ENCODE results near the gene CIAO2A. TPM values are rescaled to one million over a fixed set of nuclear protein-coding genes. Genes with fewer than 3 reads are reported as not detected.
"Not testable (repeated sequence)": the region's sequence is repeated elsewhere in the genome, so short reads cannot be mapped to it uniquely, and the experiment has no call there.

The CIAO2A gene
- total and polyA plus RNA-seq, 2 donors from 2014 or later: 41.6 to 92.4 TPM

DNA sequence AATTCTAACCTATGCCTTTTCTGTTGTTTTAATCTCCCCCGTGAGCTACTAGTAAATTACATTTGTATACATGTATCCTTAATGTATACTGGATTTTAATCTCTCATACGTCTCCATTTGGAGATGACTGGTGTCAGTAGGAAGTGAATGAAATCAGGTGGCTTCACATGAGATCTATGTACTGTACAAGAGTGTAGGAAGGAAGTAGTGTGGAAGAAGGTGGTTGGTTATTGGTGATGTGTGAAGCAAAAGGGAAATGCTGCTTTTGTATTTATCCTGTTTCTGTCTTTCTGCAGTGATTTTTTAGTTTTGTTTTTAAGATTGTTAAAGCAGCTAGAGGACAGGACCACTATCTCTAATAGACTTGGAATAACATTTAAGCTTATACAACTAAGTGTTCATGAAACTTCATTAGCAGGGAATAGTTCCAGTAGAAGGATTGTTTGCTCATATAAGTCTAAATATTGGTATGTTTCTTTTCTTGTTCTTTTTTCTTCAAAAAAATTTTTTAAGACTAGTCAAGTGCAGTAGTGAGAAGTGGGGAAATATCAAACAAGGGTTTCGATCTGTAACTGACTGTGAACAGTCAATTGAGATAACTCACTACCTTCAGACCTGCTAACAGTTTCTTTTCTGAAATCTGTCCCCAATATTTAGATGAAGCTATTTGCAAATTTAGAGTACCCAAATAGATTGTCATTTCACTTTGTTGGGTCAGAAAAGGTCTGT, 17.5 kb upstream of the CIAO2A start:
- Histone ChIP-seq H3K9ac (ENCODE audit: low read length in 3 of 3) (no peak overlapping the region), H3K27ac (ENCODE audit: low read depth in 2 of 2, low read length in 2 of 2) (no peak overlapping the region), H3K36me3 (ENCODE audit: control insufficient read depth in 2 of 3, insufficient read depth in 3 of 3, low read length in 3 of 3) (peaks cover 2 to 12% (median 4%) of the 10 kb centered on the region in 3 donors), H3K9me3 (ENCODE audit: control insufficient read depth in 2 of 3, insufficient read depth in 1 of 3, low read length in 3 of 3) (no peaks in the 10 kb centered on the region), H3K4me1 (ENCODE audit: control insufficient read depth in 2 of 3, insufficient read depth in 2 of 3, low read depth in 1 of 3, low read length in 3 of 3) (peaks cover 0 to 25% (median 15%) of the 10 kb centered on the region in 3 donors), H3K27me3 (ENCODE audit: control insufficient read depth, insufficient read depth, low read length) (no peaks in the 10 kb centered on the region), H3K4me3 (ENCODE audit: low read length in 3 of 3) (peak overlapping the region in 1 of 3 donors; percentile 23)
- intact Hi-C loops (cut with DNase I): no loop called here
- DNase-seq (no peak), FAIRE-seq (no peak)
- TF ChIP-seq, protein P1, sequence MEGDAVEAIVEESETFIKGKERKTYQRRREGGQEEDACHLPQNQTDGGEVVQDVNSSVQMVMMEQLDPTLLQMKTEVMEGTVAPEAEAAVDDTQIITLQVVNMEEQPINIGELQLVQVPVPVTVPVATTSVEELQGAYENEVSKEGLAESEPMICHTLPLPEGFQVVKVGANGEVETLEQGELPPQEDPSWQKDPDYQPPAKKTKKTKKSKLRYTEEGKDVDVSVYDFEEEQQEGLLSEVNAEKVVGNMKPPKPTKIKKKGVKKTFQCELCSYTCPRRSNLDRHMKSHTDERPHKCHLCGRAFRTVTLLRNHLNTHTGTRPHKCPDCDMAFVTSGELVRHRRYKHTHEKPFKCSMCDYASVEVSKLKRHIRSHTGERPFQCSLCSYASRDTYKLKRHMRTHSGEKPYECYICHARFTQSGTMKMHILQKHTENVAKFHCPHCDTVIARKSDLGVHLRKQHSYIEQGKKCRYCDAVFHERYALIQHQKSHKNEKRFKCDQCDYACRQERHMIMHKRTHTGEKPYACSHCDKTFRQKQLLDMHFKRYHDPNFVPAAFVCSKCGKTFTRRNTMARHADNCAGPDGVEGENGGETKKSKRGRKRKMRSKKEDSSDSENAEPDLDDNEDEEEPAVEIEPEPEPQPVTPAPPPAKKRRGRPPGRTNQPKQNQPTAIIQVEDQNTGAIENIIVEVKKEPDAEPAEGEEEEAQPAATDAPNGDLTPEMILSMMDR (IDR thresholded peaks at IDR 0.05; ENCODE audit: borderline replicate concordance, extremely low read depth, insufficient read depth): no peak

DNA sequence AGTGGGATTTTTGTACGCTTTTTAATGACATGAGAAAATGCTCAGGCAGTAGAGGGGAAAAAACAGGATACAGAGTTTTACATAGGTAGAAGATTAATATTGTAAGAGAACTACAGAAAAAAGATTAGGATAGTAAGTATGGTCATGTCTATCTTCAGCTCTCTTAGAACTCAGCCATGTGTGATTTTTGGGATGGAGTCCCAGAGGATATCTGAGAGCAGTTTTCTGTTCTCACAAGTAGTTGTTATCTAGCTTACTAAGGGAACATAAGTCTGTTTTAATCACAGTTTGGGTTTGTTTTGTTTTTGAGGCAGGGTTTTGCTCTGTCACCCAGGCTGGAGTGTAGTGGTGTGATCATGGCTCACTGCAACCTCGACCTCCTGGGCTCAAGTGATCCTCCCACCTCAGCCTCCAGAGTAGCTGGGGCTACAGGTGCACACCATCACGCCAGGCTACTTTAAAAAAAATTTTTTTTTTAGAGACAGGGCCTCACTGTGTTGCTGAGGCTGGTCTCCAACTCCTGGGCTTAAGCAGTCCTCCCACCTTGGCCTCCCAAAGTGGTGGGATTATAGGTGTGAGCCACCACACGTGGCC, 16.6 kb upstream of the CIAO2A start:
- H3K4me3 ChIP-seq (ENCODE audit: low read length in 3 of 3); H3K27ac ChIP-seq (ENCODE audit: low read depth in 2 of 2, low read length in 2 of 2); H3K27me3 ChIP-seq (ENCODE audit: control insufficient read depth, insufficient read depth, low read length); H3K9me3 ChIP-seq (ENCODE audit: control insufficient read depth in 2 of 3, insufficient read depth in 1 of 3, low read length in 3 of 3); DNase-seq; FAIRE-seq; intact Hi-C loops (cut with DNase I); H3K9ac ChIP-seq (ENCODE audit: low read length in 3 of 3): not testable (repeated sequence)
- Histone ChIP-seq H3K36me3 (ENCODE audit: control insufficient read depth in 2 of 3, insufficient read depth in 3 of 3, low read length in 3 of 3) (peaks cover 0 to 11% (median 2%) of the 10 kb centered on the region in 3 donors), H3K4me1 (ENCODE audit: control insufficient read depth in 2 of 3, insufficient read depth in 2 of 3, low read depth in 1 of 3, low read length in 3 of 3) (peaks cover 0 to 25% (median 15%) of the 10 kb centered on the region in 3 donors)

DNA sequence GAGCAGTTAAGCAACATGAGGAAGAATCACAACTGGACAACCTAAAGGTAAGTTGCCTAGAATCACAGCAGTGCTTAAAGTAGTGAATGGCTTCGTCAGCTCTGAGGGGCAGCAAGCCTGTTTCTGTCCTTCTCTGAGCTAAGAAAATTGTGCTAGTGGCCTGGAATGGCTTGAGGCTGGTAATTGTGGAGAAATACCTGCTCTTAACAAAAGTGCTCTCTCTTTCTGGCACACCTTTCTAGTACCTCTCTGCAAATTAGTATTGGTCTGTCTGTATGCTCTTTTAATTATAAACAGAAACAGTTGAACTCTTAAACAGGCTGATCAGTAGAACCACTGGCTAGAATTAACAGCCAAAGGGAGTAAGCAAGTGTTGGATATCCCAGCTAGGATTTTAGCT, 13.7 kb upstream of the CIAO2A start:
- Histone ChIP-seq H3K9me3 (ENCODE audit: control insufficient read depth in 2 of 3, insufficient read depth in 1 of 3, low read length in 3 of 3) (no peaks in the 10 kb centered on the region), H3K4me1 (ENCODE audit: control insufficient read depth in 2 of 3, insufficient read depth in 2 of 3, low read depth in 1 of 3, low read length in 3 of 3) (peaks cover 0 to 25% (median 12%) of the 10 kb centered on the region in 3 donors), H3K36me3 (ENCODE audit: control insufficient read depth in 2 of 3, insufficient read depth in 3 of 3, low read length in 3 of 3) (no peaks in the 10 kb centered on the region), H3K9ac (ENCODE audit: low read length in 3 of 3) (no peak overlapping the region), H3K27me3 (ENCODE audit: control insufficient read depth, insufficient read depth, low read length) (no peaks in the 10 kb centered on the region), H3K27ac (ENCODE audit: low read depth in 2 of 2, low read length in 2 of 2) (peak overlapping the region in 1 of 2 donors; percentile 34), H3K4me3 (ENCODE audit: low read length in 3 of 3) (no peak overlapping the region)
- intact Hi-C loops (cut with DNase I): no loop called here
- TF ChIP-seq, protein P1 (IDR thresholded peaks at IDR 0.05; ENCODE audit: borderline replicate concordance, extremely low read depth, insufficient read depth): no peak
- DNase-seq (no peak), FAIRE-seq (no peak)

DNA sequence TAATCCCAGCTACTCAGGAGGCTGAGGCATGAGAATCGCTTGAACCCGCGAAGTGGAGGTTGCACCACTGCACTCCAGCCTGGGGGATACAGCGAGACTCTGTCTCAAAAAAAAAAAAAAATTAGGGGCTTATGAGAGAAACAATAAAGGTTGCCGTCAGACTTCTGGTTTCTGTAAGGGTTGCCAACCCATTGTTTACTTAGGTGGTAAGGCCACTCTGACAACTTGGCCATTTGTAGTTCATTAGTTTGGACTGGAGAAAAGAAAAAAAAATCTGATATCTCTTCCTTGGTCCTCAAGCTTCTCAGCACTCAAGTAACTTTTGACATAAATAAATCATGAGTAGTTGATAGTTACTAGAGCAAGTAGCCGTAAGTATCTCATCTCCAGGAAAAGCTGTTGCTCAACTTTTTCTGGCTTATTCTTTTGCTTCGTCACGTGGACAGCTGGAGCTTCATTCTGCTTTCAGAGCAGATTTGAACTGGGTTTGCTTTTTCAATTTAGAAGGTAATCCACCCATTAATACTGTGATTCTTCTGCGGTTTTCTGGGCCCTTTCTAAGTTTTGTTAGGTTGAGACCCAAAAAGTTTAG, 11.6 kb upstream of the CIAO2A start:
- peak; percentile 81 for FAIRE-seq
- Histone ChIP-seq H3K9me3 (ENCODE audit: control insufficient read depth in 2 of 3, insufficient read depth in 1 of 3, low read length in 3 of 3) (no peaks in the 10 kb centered on the region), H3K9ac (ENCODE audit: low read length in 3 of 3) (no peak overlapping the region), H3K27me3 (ENCODE audit: control insufficient read depth, insufficient read depth, low read length) (no peaks in the 10 kb centered on the region), H3K27ac (ENCODE audit: low read depth in 2 of 2, low read length in 2 of 2) (peak overlapping the region; percentile 41 to 68), H3K4me3 (ENCODE audit: low read length in 3 of 3) (no peak overlapping the region), H3K4me1 (ENCODE audit: control insufficient read depth in 2 of 3, insufficient read depth in 2 of 3, low read depth in 1 of 3, low read length in 3 of 3) (peaks cover 0 to 10% (median 5%) of the 10 kb centered on the region in 3 donors), H3K36me3 (ENCODE audit: control insufficient read depth in 2 of 3, insufficient read depth in 3 of 3, low read length in 3 of 3) (no peaks in the 10 kb centered on the region)
- intact Hi-C loops (cut with DNase I): no loop called here
- TF ChIP-seq, protein P1 (IDR thresholded peaks at IDR 0.05; ENCODE audit: borderline replicate concordance, extremely low read depth, insufficient read depth): no peak
- DNase-seq: peak in 1 of 5 donors; percentile 25

Data from kidney (tissue), 14 donors.